GM19324 (cell line): ENCODE results near the gene MCOLN3.
"Not testable (repeated sequence)": the region's sequence is repeated elsewhere in the genome, so short reads cannot be mapped to it uniquely, and the experiment has no call there.

Experiments used
- ATAC-seq: cut with Tn5 transposase; IDR thresholded peaks from one replicate; pipeline ENCODE4 v1.9.1; 2021; ENCODE audit warnings: mild to moderate bottlenecking, moderate library complexity; ENCODE audit not compliant: unreplicated experiment, low FRiP score

MCOLN3 gene

GRCh38 chr1:85049735-85050166, 1.5 kb upstream of the MCOLN3 start:
- no peak for ATAC-seq

DNA sequence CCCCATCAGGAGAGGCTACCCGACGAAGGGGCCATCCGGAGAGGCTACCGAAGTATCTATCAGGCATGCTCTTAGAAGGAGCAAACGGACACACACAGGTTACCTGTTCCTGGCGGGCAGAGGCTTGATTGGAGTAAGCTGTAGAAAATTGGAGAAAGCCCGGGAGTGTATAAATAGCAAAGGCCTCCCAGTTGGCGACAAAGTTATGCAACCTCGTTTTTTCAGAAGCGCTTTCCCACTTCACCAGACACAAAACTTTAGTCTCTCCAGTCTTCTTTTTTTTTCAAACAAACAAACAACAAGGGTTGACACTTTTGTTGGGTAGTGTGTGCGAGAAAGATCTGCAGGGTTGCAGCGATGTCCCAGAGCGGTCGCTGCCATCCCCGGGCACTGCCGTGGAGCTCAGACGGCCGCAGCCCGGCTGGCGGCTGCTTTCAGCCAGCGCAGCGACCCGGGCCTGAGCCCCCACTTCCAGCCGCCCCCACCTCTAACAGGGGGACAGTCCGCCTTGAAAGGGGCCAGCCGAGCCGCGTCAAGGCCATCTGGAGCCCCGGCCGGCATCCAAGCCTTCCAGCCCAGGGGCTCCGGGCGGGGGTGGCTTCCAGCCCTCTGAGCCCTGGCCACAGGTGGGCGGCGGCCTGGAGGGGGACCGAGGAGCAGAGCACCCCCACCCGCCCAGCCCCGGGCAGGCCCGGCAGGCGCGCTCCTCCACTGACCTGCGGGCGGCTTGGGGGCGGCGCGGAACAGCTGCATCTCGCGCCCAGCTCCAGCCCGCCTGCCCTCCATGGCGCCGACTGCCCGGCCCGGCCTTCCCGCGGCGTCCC, 616 bp downstream of the MCOLN3 start:
- peak; percentile 58 for ATAC-seq

DNA sequence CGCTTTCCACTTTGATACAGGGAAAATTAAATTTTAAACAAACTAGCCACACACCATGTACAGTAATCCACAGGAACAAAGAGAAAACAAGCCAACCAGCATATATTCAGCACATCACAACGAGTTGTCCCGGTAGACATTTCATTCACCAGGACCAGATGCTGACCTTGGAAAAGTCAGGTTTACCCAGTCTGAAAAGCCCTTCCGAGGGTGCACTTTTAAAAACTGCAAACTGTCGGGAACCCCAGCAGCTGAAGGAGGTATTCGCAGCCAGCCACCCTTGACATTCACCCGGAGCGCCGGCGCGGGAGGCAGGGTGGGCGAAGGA, 1.2 kb downstream of the MCOLN3 start:
- ATAC-seq: no peak

DNA sequence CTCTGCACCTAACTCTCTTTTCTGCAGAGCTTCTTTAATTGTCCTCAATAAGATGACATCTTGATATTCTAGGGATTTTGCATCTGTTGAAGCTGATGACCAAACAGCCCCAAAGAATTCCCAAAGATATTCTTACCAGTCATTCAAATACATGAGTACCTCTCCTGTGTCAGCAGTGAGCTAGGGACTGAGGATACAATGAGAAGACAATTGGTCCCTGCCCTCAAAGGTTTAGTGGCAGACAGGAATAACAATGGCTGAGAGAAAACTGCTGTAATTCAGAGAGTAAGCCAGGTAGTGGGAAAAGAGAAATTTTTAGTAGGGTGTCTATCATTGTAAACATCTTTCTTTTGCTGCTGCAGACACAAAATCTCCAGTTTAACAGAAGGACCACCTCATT, 5.9 kb downstream of the MCOLN3 start:
- no peak for ATAC-seq

DNA sequence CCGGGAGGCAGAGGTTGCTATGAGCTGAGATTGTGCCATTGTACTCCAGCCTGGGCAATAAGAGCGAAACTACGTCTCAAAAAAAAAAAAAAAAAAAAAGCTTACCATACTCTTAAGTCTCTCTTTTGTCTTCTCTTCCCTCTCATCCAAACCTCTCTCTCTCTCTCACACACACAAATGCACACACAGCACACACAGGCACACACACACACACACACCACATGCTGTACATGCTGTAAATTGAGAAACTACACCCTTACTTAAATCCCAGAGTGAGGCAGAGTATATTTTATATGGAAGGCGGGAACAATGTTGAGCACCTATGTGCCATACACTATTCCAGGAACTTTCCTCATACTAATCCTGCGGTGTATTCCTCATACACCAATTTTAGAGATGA, 6.5 kb downstream of the MCOLN3 start:
- ATAC-seq: no peak

GRCh38 chr1:85033221-85033620, 15.1 kb downstream of the MCOLN3 start:
- ATAC-seq: no peak

DNA sequence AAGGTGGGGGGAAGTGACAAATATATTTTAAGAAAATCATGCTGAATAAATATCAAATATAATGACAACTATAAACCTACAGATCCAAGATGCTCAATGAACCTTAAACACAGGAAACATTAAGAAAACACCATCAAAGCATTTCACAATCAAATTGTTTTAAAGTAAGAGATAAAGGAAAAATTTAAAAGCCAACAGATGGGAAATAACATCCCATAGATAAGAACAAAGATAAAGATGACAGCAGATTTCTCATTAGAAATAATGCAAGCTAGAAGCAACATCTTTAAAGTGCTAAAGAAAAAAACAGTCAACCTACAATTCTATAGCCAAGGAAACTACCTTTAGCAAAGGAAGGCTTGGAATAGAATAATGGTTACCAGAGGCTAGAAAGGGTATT, 17.8 kb downstream of the MCOLN3 start:
- ATAC-seq: no peak

GRCh38 chr1:85028151-85028550, 20.1 kb downstream of the MCOLN3 start:
- ATAC-seq: no peak

DNA sequence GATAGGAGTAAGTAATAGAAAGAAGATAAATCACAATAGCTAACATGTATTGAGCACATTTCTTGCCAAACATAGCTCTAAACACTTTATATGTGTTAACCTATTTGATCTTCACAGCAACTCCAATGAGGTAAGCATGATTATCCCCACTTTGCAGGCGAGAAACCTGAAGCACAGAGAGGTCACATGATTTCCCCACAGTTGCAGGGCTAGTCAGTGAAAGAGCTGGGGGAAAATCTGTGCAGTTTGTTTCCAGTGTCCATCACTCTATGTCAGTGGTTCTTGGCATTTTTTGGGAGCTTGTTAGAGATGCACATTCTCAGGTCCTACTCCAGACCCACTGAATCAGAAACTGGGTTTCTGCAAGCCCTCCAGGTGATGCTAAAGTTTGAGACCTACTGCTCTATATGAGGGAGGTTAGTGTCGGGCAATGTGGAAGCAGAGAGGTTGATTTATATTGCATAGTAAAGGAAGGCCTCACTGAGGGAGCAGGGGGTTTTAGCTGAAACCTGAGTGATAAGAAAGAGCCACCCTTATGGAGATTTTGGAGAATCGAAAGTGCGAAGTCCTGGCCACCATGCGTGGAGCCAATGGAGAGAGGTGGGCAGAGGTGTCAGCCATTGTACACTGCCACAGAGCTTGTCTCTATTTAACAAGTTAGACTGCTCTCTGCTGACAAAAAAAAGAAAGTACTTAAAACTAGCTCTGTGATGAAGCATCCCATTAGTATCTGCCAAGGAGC, 20.9 kb downstream of the MCOLN3 start:
- ATAC-seq: peak; percentile 77

DNA sequence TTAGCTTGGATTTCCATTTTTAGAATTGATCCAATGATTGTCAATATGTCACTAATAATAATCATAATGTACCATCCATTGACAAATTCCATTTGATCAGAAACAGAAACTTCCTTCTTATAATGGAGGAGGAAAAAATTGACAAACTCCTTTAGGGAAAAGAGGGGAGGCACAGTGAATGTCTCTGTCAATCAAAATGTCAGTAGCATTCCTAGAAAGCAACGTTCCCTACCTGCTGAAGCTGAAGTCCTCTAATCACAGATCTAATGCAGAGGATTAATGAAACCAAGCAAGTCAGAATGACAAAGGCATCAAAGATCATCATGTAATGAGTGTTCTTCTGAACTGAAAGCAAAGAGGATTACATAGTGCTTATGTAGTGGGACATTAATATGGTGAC, 22.4 kb downstream of the MCOLN3 start:
- ATAC-seq: no peak

DNA sequence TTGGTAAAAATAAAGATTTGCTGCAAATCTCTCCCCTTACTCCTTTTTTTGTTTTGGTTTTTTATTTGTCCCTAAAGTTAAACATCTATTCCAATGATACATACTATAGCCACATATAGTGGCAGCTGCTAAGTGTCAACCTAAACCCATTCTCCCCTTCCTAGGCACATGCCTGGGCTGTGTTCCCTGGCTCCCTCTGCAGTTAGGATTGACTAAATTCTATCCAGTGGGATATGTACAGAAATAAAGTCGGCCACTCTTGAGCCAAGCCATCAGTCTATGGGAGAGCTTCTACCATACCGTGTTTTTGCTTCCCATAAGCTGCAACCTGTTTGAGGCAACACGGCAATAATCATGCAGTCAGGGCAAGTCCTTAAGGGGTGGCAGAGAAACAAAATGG, 23.6 kb downstream of the MCOLN3 start:
- no peak for ATAC-seq

GRCh38 chr1:85022700-85023099, 25.6 kb downstream of the MCOLN3 start:
- ATAC-seq: no peak

- ATAC-seq: no peak
These were observed 28.3 kb downstream of the MCOLN3 start for GRCh38 chr1:85019994-85020393.

- no peak for ATAC-seq
These were observed 32.5 kb downstream of the MCOLN3 start for GRCh38 chr1:85015826-85016225.

DNA sequence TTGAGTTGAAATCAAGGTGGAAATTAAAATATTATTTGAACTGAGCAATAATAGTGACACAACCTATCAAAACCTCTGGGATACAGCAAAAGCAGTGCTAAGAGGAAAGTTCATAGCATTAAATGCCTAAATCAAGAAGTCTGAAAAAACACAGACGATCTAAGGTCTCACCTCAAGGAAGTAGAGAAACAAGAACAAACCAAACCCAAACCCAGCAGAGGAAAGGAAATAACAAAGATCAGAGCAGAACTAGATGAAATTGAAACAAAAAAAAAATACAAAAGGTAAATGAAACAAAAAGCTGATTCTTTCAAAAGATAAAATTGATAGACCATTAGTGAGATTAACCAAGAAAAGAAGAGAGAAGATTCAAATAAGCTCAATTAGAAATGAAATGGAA, 42.7 kb downstream of the MCOLN3 start:
- ATAC-seq: not testable (repeated sequence)

GRCh38 chr1:85001742-85002141, 46.6 kb downstream of the MCOLN3 start:
- ATAC-seq: no peak

GRCh38 chr1:84998642-84999280, 49.5 kb downstream of the MCOLN3 start:
- peak; percentile 45 for ATAC-seq

- peak; percentile 10 for ATAC-seq
These were observed 50.4 kb downstream of the MCOLN3 start for GRCh38 chr1:84997667-84998600.

DNA sequence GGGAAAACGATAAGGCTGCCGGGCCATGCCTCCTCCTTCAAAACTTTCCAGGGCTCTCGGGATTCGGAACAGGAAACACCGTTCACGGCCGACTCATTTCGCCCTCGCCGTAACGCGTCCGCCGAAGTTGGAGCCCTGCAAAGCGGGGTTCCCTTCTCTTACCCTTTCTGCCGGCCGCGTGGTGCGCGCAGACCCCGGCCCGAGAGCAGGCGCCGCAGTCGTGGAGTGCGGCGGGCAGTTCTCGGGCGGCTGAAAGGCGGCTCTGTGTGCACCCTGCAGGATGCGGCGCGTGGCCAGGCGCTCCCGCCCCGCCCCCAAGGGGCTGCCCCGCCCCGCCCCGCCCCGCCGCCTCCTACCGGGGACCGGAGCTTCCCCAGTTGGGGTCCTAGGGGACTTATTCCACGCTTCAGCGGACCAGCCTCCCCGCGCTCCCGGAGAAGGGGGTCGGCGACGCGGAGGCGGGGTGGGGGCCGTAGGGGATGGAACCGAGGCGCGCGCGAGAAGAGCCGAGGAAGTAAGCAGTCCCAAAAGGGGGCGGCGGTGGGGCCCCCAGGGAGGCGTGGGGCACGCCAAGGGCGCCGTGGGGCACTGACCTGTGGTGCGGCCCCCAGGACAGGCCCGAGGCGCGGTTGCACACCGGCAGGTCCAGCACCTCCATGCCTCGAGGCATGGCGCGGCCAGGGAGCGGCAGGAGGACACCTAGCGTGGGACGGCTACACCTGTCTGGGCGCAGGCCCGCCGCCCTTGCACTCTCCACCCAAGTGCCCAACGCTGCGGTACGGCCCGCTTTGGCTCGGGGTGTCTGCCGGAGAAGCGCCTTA, 51.2 kb downstream of the MCOLN3 start, which contains the start of gene MCOLN2:
Gene MCOLN2, minus strand, starts transcription at position 268 of the 821 bp plus-strand sequence. Its CDS starts 241 bp downstream, at position 27.
- peak; percentile 50 for ATAC-seq
